ENCODE measurements around the gene PTGES3L.

PTGES3L gene

GRCh38 chr17:42979511-42980273 is at the start of gene PTGES3L:
Gene PTGES3L (minus strand): TSS chr17:42980080. CDS start chr17:42980053, 27 bp downstream.
- peak within 1 kb of the TSS; percentile 98 for H3K4me3 Mint-ChIP-seq
- no peaks in the 10 kb centered on the region for H3K27me3 Mint-ChIP-seq
- H3K9me3 Mint-ChIP-seq, result no peaks in the 10 kb centered on the region
- H3K4me1 Mint-ChIP-seq, result peaks cover 51% of the 10 kb centered on the region
- peak; percentile 44 for ATAC-seq
- peaks cover 17% of the 10 kb centered on the region for H3K36me3 Mint-ChIP-seq
- H3K27ac Mint-ChIP-seq, result peak within 1 kb of the TSS; percentile 98

- H3K27ac Mint-ChIP-seq, result no peak overlapping the region
These were observed 48.5 kb upstream of the PTGES3L start for GRCh38 chr17:43028221-43028861.

DNA sequence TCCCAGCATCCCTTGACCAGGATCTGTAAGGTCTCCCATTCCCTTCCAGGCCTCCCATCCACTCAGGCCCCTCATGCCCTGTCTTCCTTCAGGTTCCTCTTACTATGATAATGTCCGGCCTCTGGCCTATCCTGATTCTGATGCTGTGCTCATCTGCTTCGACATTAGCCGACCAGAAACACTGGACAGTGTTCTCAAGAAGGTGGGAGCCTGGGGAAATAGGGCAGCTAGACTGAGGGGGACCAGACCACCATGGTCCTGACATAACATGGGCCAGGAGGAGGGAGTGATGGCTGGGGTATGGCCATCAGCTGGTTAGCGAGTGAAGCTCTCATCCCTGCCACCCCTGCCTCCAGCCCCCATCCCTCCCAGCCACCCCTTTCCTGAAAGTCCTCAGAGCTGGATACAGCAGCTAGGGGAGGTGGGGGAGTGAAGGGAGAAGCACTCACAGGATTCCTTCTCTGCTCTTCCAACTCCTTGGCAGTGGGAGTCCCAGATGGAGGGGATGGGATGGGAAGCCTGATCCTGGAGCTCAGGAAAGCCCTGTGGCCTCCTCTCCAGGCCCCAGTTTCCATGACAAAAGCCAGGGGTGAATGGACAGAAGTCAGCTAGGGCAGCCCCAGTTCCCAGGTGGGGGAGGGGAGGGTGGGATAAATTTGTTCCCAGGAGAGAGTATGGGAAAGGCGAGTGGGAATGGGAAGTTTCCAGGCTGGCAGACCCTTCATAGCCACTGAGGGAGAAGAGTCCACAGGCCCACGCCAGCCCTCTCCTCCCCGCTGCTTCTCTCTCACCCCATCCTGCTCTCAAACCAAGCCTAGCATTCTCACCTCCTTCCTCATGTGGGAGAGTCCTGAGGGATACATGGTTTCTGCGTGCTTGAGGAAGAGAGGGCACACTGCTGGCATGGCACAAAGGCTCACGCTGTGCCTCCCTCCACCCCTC is 47.5 kb upstream of the PTGES3L start:
- Mint-ChIP-seq H3K27ac (no peak overlapping the region), H3K9me3 (no peaks in the 10 kb centered on the region), H3K36me3 (no peaks in the 10 kb centered on the region), H3K4me1 (peaks cover 15% of the 10 kb centered on the region), H3K4me3 (no peak overlapping the region), H3K27me3 (no peaks in the 10 kb centered on the region)
- ATAC-seq, result no peak

More at GRCh38 chr17:43028221-43028861, 48.5 kb upstream of the PTGES3L start:
- no peaks in the 10 kb centered on the region for H3K9me3 Mint-ChIP-seq
- no peak for ATAC-seq
- no peak overlapping the region for H3K4me3 Mint-ChIP-seq
- H3K36me3 Mint-ChIP-seq, result no peaks in the 10 kb centered on the region
- H3K27me3 Mint-ChIP-seq, result no peaks in the 10 kb centered on the region
- peaks cover 15% of the 10 kb centered on the region for H3K4me1 Mint-ChIP-seq

DNA sequence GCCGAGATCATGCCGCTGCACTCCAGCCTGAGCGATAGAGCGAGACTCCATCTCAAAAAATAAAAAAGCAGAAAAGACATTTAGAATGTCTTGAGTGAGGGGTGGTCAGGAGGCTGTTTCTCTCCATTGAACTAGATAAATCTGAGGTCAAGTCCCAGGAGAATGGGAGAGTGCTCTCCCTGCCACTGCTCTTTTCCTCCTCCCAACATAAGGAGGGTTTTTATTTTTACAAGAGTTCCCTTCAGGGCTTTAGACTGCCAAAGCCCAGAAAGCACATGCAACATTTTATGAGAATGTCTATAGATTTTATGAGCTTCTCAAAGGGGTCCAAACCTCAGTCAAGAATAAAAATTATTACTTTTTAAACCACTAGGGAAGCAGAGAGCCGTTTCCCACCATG is 46.7 kb upstream of the PTGES3L start:
- ATAC-seq, result no peak

DNA sequence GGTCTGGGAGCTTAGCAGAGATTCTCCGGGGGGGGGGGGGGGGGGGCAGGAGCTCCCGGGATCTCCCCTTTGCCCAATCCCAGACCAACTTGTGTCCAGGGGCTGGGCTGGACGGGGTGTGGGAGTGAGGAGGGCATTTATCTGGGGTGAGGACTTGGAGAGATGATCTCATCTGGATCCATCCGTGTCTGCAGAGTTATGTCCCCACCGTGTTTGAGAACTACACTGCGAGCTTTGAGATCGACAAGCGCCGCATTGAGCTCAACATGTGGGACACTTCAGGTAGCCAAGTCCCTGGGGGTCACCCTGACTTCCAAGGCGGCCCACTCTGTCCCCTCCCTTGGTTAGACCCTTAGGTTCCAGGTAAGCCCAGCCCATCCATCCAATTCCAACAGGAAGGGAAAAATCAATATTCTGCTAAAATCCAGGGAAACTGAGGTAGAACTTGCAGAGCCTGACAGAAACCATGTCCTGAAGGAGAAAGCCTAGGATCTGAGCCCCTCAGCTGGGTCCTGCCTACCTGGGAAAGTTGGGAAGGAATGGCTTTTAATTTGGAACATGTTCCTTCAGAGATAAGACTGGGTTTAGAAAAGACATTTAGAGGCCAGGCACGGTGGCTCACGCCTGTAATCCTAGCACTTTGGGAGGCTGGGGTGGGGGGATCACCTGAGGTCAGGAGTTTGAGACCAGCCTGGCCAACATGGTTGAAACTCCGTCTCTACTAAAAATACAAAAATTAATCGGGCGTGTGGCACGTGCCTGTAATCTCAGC is 46.1 kb upstream of the PTGES3L start:
- Mint-ChIP-seq H3K4me3 (peak overlapping the region; percentile 64), H3K9me3 (no peaks in the 10 kb centered on the region), H3K27ac (peak overlapping the region; percentile 71), H3K4me1 (peaks cover 19% of the 10 kb centered on the region), H3K36me3 (no peaks in the 10 kb centered on the region), H3K27me3 (no peaks in the 10 kb centered on the region)
- ATAC-seq, result no peak

More for the DNA sequence above, 46.7 kb upstream of the PTGES3L start:
- Mint-ChIP-seq H3K4me3 (no peak overlapping the region), H3K27ac (no peak overlapping the region), H3K27me3 (no peaks in the 10 kb centered on the region), H3K9me3 (no peaks in the 10 kb centered on the region), H3K4me1 (peaks cover 15% of the 10 kb centered on the region), H3K36me3 (no peaks in the 10 kb centered on the region)

DNA sequence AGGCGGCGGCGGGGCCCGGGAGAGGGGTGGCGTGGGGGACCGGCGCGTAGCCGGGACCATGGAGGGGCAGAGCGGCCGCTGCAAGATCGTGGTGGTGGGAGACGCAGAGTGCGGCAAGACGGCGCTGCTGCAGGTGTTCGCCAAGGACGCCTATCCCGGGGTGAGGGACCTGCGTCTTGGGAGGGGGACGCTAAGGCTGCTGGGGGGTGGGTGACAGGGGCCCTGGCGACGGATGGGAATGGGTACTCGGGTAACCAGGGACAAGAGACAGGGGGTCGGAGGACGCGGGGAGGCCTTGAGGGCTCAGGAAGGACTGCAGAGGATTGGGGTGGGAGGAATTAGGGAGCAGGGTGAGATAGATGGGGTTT is 45.4 kb upstream of the PTGES3L start:
- Mint-ChIP-seq H3K27me3 (no peaks in the 10 kb centered on the region), H3K9me3 (no peaks in the 10 kb centered on the region), H3K4me1 (peaks cover 22% of the 10 kb centered on the region), H3K4me3 (peak overlapping the region; percentile 64), H3K27ac (peak overlapping the region; percentile 71), H3K36me3 (no peaks in the 10 kb centered on the region)
- no peak for ATAC-seq

DNA sequence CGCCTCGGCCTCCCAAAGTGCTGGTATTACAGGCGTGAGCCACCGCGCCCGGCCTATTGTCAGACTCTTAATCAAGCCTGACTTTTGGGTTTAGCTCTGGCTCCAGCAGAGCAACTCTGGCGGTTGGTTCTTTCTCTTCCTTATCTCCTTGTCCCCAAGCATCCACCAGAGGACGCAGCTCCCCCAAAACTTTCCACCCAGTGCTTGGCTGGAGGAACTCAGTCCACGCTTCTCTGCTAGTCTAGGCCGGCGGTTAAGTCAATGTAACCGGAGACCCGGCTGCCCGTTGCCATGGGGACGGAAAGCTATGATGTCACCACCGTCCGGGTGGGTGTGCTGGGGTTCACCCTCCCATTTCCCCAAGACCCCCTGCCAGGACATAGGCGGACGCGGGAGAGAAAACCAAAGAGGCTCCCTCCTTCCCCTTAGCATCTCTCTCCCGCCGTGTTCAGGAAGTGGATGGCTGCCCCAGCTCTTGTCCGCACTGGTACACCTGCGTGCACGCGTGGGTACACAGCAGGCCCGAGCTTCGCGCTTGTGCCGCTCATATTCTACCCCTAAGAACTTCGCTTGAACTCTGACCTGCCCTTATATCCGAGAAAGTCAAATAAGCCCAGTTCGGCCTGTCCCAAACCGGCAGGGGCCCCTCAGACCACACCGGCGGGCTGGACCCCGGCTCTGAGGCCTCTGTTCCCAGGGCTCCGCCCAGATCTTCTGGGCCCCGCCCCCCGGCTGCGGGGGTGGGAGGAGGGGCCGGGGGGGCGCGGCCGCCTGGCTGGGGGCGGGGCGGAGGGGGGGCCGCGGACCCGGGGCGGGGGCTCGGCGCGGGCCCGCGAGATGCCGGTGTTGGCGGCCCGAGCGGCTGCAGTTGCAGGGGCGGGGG is 44.8 kb upstream of the PTGES3L start, which contains the start of gene RND2:
Gene RND2 (plus strand): TSS at position 825 of the 883 bp plus-strand sequence. CDS start 117 bp downstream, outside the sequence.
- H3K36me3 Mint-ChIP-seq, result no peaks in the 10 kb centered on the region
- no peaks in the 10 kb centered on the region for H3K27me3 Mint-ChIP-seq
- ATAC-seq, result peak; percentile 77
- H3K4me3 Mint-ChIP-seq, result peak within 1 kb of the TSS; percentile 71
- H3K4me1 Mint-ChIP-seq, result peaks cover 26% of the 10 kb centered on the region
- peak within 1 kb of the TSS; percentile 71 for H3K27ac Mint-ChIP-seq
- H3K9me3 Mint-ChIP-seq, result no peaks in the 10 kb centered on the region

DNA sequence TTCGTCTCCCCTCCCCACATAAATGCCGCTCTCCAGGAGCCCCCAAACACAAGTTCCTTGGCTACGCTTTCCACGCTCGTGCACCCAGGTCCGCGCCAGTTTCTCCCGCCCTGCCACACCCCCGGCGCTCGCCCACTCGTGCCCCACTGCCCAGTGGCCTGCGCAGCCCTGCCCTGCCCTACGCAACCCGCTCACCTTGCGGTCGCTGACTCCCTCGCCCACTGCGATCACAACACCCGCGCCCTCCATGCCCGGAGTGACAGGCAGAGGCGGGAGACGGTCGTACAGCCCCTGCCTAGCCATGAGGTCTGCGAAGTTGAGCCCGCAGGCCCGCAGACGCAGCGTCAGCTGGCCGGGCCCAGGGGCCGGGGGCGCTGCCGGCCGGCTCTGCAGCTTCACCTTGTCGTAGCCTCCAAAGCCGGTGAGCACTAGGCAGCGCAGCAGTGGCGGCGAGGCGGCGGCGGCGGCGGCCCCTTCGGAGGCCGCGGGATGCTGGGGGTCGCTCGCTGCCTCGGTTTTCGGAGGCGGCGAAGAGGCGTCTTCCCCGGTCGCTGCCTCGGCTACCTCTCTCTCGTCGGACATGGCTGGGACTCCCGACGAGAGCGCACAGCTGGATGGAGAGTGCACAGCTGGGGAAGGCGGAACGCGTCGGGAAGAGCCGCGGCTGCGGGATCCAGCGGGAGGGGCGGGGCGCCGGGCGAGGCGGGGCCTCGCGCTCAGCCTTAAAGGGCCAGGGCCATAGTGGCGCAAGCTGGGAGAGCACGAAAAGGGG is 42.0 kb upstream of the PTGES3L start, which contains the start of gene VAT1:
Gene VAT1 (minus strand): TSS at position 645 of the 772 bp plus-strand sequence. CDS start 63 bp downstream, at position 582.
- Mint-ChIP-seq H3K27ac (peak within 1 kb of the TSS; percentile 74), H3K27me3 (no peaks in the 10 kb centered on the region), H3K36me3 (no peaks in the 10 kb centered on the region), H3K4me3 (peak within 1 kb of the TSS; percentile 89), H3K9me3 (no peaks in the 10 kb centered on the region), H3K4me1 (peaks cover 30% of the 10 kb centered on the region)
- peak; percentile 71 for ATAC-seq

GRCh38 chr17:43020789-43021740 is 41.2 kb upstream of the PTGES3L start:
- no peaks in the 10 kb centered on the region for H3K27me3 Mint-ChIP-seq
- no peaks in the 10 kb centered on the region for H3K9me3 Mint-ChIP-seq
- H3K4me1 Mint-ChIP-seq, result peaks cover 30% of the 10 kb centered on the region
- H3K27ac Mint-ChIP-seq, result peak overlapping the region; percentile 74
- H3K36me3 Mint-ChIP-seq, result no peaks in the 10 kb centered on the region
- H3K4me3 Mint-ChIP-seq, result peak overlapping the region; percentile 89
- no peak for ATAC-seq

DNA sequence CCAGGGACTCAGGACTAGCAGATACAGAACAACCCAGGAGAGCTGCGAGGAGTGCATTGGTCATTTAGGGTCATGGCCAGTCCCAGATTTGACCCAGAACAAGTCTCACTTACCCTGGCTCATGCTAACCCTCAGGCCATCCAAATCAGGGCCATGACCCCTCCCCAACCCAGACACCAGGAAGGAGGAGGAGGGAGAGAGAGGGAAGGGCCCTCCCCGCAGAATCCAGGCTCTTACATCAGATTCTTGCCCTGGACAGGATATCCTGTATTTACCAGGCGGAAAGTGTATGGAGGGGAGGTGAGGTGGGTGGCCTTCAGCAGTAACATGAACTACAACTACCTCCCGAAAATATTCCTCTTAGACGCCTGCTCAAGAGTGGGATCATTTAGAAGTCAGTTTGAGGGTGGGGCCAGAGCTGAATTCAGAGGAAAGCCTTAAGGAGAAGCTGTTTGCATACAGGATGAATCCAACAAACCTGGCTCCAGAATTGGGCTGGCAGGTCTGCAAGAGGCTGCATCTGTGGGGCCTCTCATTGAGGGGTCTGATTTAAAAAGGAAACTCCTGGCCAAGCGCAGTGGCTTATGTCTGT is 40.2 kb upstream of the PTGES3L start:
- H3K9me3 Mint-ChIP-seq, result no peaks in the 10 kb centered on the region
- no peak for ATAC-seq
- H3K4me1 Mint-ChIP-seq, result peaks cover 26% of the 10 kb centered on the region
- H3K27ac Mint-ChIP-seq, result peak overlapping the region; percentile 18
- peak overlapping the region; percentile 89 for H3K4me3 Mint-ChIP-seq
- no peaks in the 10 kb centered on the region for H3K27me3 Mint-ChIP-seq
- peaks cover 5% of the 10 kb centered on the region for H3K36me3 Mint-ChIP-seq

- H3K36me3 Mint-ChIP-seq, result peaks cover 12% of the 10 kb centered on the region
- no peak overlapping the region for H3K4me3 Mint-ChIP-seq
- H3K27me3 Mint-ChIP-seq, result no peaks in the 10 kb centered on the region
- H3K27ac Mint-ChIP-seq, result peak overlapping the region; percentile 18
- no peak for ATAC-seq
- H3K9me3 Mint-ChIP-seq, result no peaks in the 10 kb centered on the region
- H3K4me1 Mint-ChIP-seq, result peaks cover 19% of the 10 kb centered on the region
These were observed 39.5 kb upstream of the PTGES3L start for GRCh38 chr17:43019418-43019817.

GRCh38 chr17:43018932-43019331 is 39.1 kb upstream of the PTGES3L start:
- H3K4me3 Mint-ChIP-seq, result no peak overlapping the region
- H3K27ac Mint-ChIP-seq, result peak overlapping the region; percentile 18
- H3K36me3 Mint-ChIP-seq, result peaks cover 17% of the 10 kb centered on the region
- no peak for ATAC-seq
- no peaks in the 10 kb centered on the region for H3K27me3 Mint-ChIP-seq
- peaks cover 15% of the 10 kb centered on the region for H3K4me1 Mint-ChIP-seq
- no peaks in the 10 kb centered on the region for H3K9me3 Mint-ChIP-seq

Measured in stimulated activated memory B cell treated with anti-CD40 and anti-IgM and Interleukin-4, amounts not matched to agents 10 μg/mL and 1 μg/mL and 100 μg/mL, for 72 hours (primary cell).